ENCODE data around the gene KSR2.

The KSR2 gene

DNA sequence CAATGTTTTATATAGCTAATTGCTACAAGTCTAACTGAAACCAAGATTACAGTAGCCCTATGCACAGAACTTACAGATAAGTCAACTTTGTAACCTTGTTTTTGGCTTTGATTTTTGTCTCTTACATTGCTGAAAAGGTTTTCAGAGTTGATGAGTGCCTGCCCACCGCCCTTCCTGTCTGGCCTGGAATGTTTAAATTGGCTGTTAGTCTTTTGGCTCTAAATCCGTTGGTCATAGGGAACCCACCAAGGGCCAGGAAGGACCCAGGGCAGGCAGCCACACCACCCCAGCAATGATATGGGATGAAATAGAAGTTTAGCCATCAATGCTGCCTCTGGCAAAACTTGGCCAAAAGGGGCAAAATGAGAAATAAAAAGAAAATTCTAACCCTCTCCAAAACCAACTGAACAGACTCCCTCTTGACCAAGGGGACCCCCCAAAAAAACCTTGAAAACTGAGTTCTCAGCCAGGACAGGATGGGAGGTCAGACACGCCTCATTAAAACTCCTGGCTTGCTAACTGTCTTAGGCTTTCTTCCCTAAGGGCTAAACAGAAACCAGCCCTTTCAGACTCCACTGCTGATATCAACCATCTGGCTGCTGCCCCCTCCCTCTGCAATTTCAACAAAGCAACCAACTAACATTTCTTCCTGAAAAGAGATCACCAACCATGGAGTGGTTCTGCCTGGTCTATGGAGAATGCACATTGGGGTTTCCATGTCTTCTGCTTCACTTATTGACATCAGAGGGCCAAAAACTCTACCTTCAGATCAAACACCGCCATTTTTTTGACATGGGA is 365.3 kb downstream of the KSR2 start:
- DNase-seq, result no peak

DNA sequence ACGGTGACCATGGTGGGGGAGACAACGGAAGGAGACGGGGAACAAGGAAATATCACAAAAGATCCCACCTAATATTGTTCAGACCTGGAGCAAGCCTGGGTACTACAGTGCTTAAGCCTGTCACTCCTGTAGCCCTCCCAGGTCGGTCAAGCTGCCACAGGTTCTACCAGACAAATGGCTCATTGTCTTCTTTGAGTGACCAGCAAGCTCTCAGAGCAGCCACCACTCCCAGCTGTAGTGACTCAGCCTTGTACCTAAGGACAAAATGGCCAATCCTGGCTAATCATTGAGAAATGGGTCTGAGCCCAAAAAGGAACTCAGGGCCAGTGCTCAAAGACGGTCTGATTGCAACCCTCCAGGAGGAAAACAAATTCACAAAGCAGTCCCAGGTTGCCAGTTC is 368.9 kb downstream of the KSR2 start:
- no peak for DNase-seq

DNA sequence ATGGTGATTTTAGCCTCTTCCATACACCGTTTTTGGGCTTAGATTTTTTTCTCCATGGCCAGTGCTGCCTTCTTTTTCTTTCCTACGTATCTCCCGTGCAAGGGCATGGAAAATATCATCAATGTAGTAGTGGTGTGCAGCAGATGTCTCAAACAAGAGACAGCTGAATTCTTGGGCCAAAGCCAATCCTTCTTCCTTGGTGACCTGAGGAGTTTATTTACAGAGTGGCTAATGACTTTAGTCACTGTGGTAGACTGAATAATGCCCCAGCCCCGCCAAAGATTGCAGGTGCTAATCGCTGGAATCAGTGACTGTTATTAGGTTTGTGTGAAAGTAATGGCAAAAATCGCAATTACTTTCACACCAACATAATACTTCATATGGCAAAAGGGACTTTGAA is 371.8 kb downstream of the KSR2 start:
- no peak for DNase-seq

DNA sequence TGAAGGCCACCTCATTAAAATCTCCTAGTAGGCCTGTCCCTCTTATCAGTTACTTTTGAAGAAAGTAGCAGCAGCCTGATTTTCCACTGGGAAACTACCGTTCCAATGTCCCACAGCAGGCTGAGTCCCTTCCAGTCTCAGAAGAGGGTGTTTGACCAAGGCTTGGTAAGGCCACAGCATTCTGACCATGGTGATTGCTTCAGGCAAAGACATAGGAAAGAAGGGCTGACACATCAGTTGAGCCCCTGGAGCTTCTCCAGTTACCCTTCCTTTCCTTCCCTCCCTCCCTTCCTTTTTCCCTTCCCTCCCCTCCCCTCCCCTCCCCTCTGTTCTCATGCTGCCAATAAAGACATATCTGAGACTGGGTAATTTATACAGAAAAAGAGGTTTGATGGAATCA is 373.0 kb downstream of the KSR2 start:
- DNase-seq, result no peak

DNA sequence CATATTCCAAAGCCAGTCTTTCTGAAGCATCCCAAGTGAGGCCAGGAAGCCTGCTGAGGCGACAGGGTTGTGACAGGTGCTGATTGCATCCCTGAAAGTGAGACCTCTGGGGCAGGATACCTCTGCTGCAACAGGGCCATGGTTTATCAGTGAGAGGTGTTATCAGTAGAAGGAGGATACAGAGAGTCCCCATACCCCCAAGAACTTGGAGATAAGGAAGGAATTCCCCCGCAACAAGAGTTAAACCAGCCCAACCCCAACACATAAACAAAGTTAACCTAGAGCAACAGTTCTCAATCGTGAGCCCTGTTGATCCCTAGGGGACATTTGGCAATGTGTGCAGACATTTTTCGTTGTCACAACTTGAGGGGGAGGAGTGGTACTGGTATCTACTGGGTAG is 374.3 kb downstream of the KSR2 start:
- no peak for DNase-seq

DNA sequence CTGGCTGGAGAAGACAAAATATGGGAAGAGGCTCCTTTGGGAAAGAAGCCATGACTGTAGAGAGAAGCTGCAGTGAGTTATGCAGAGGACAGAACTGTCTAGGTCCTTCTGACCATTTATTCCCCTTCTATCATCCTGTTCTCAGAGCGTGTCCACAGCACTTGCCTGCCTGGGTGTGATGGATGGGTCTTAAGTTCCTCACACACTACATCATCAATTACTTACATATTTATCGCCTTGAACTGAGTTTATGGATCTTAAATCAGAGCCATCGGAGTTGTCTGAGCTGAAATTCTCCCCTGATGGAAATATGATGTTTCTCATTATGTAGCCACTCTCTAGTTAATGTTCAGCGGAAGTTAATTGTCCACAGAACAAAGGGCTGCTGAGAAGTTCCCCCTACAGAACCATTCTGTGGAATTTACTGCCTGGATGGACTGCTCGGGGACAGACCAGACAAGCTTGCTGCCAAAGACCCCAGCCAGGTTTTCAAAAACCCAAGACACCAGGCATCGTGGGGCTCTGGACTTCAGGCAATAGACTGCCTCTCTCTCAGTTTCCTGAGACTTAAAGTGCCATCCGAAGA is 374.9 kb downstream of the KSR2 start:
- no peak for DNase-seq

DNA sequence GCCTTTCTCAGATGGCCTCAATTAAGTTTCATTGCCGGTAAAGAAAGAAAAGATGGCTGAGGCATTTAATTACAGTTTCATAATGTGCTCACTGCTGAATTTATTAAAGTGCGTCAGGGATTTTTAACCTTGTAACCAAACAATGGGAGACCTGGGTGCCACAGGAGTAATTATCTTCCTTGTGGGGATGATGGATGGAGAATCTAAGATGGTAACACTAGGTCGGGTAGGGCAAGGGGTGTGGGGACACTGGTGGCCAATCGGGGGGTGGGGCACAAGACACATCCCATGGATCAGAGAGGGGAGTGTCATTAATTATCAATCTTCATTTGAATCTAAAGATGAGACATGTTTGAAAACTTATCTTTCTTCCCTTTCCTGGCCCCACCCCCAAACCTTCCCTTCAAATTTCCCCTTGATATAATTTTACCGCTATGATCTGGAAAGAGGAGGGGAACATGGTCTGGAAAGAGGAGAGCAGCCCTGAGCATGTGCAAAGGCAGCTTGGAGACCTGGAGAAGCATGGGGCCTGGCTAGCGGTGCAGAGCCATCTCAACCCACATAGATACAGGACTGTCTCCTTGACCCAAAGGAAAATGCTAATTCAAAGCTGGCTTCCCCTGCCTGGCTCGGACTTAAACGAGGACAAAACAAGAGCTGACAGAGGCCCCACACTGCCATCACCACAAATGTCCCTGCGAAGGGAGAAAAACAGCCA is 376.0 kb downstream of the KSR2 start:
- no peak for DNase-seq

DNA sequence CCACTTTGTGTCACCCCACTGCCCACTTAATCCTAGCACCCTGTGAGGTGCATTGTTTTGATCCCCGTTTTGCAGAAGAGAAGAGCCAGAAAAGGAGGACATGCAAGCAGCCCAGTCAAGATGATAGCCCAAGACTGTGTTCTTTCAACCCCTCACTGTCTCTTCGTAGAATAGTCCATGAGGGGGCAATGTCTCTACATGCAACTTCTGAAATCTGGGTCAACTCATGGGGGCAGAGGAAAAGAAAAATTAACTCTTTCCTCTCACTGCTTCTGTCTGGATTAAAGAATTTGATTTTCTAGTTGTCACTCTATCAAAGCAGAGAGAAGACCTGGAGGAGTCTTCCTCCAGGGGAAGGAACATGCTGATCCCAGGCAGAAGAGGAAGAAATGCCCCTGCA is 377.8 kb downstream of the KSR2 start:
- no peak for DNase-seq

DNA sequence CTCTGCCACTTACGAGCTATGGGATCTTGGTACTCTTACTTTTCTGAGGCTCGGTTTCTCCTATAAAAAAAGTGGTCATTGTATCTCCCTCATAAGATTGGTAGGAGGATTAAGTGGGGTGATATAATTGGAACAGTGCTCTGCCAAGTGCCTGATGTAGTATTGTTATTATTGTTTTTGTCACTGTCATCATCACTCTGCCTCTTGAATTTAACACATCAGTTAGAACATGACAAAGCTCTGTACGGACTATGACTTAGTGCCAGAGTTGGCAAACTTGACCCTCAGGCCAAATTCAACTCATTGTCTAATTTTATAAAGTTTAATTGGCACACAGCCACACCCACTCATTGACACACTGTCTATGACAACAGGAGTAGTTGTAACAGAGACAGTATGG is 378.4 kb downstream of the KSR2 start:
- no peak for DNase-seq

DNA sequence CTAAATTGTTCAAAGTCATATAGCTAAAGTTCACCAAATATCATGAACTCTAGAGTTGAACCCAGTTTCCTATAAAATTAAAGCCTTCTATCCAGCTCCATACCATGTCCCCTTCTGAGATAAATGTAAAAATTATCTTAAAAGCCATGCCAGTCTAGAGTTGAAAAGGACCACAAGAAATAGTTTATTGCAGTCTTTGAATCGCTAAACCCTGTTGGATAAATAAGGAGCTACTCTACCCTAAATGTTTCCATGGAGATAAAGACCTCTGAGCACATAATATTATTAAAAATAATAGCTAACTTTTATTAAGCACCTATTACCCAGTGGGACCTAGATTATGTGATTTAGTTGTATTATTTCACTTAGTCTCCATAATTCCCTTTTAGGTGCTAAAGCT is 379.8 kb downstream of the KSR2 start:
- no peak for DNase-seq

DNA sequence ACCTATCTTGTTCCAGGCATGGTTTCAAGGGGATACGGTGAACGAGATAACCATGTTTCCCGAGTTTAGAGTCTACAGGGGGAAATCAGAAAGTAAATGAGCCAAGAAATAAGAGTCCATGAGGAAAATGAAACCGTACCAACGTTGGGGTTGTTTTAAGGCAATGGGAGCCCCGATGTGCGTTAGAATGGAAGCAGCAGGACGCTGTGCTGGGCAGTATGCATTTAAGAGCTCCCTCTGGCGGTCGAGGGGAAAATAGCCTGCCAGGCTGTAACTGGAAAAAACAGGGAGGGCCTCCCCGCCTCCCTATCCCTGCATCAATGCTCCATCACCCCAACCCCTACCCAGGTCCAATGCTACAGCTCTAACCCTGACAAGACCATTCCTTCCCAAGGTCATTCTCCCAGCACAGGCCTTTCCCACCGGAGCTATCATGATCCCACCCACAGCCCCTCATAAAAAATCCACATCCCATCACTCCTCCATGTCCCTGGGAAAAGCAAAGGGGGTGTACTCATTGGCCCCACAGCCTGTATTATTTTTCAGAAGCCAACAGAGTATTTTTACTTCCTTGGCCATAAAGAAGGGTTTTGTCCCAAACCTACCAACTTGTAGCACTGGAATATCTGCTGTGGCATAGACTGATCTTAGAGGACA is 381.0 kb downstream of the KSR2 start:
- DNase-seq, result no peak

DNA sequence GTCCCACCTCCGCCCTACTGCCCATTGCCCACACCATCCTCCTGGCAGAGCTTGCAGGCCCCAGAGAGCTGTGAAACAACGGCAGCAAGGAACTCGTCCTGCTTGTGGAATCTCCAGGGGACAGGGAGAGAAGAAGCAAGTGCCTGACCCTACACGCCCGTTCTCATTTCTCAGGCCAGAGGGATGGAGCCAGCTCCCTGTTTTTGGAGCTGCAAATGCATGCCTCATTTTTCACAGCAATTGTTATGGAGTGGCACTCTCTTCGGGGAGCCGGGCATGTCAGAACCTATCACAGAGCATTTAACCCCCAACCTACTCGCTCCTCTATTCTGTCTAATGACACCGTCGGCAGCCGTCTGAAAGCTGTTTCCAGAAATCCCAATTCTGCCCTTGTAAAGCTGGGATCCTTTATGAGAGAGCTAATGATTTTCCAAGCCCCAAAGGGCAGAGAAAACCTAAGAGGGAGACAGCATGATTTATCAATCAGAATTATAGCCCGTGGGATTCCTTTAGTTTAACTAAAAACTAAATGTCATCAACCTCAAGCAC is 385.0 kb downstream of the KSR2 start:
- no peak for DNase-seq

DNA sequence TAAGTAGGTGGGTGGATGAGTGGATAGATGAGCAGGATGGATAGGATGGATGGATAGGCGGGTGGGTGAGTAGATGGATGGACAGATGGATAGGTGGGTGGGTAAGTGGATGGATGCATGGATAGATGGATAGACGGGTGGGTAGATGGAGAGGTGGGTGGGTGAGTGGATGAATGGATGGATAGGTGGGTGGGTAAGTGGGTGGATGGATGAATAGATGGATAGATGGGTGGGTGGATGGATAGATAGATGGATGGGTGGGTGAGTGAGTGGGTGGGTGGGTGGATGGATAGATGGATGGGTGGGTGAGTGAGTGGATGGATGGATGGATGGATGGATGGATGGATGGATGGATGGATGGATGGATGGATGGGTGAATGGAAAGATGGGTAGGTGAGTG is 385.7 kb downstream of the KSR2 start:
- DNase-seq, result no peak

DNA sequence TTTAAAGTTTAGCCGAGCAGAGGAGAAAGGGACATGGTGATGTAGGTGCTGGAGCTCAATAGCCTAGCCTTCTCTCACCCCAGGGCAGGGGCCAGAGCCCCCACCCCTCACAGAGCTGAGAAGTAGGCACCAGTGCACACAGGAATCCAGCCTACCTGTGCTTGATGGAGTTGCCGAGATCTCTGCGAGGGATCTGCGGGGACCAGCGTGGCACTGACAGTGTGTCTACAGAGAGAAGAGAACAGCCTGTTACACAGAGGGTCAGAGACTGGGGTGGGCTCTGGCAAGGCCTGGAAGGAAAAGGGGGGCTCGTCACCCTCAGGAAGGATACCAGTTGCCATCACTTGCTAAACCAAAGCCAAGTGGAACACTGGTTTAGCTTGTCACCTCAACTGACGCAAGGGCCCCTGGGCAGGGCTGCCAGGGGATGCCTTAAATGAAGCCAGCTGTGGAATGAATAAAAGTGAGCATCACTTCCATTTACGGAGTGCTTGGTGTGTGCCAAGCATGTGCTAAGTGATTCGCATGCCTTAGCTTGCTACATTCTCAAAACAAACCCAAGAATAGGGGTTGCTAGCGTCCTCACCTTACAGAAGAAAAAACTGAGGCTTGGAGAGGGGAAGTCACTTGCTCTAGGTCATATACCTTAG is 386.5 kb downstream of the KSR2 start:
- DNase-seq, result no peak

DNA sequence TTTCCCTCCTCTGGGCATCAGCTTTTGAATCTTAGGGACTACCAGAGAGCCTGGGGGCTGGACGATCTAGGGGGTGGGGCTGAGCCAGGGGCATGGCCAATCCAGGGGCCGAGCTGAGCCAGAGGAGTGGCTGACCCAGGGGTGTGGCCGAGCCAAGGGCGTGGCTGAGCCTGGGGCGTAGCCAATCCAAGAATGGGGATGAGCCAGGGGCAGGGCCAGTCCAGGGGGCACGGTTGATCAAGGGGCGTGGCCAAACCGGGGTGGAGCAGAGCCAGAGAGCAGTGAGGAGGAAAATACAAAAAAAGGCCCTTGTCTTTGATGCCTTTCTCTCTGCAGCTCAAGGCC is 388.1 kb downstream of the KSR2 start:
- no peak for DNase-seq

DNA sequence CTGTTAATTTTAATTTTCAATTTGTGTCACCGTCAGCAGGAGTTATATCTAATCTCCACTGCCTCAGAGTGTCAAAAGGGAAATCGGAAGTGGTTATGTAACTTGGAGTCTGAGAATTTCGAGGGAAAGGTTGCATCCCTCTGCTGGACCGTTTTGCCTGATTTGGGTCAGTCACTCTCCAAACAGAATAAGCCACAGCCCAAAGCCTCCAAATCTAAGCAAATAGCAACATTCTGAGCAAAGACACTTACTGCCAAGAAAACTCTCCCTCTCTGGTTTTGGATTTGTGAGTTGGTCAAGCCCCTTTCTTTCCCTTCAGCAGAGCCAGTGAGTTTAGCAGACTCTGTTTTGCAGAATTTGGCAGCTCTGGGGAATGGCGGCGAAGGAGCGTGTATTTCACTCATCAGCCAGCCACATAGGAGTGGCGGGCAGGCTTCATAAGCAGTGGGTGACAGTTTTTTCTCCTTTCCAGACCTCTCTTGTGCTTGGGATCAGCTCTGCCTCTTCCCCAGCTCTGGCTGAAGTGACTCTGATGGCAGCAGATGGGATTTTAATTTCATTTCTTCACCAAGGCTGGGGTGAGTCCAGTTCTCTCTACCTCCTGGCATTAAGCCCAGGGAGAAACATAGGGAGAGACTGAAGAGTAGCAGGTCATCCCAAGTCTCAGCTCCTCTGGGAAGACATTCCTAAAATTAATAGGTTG is 388.6 kb downstream of the KSR2 start:
- DNase-seq, result no peak

DNA sequence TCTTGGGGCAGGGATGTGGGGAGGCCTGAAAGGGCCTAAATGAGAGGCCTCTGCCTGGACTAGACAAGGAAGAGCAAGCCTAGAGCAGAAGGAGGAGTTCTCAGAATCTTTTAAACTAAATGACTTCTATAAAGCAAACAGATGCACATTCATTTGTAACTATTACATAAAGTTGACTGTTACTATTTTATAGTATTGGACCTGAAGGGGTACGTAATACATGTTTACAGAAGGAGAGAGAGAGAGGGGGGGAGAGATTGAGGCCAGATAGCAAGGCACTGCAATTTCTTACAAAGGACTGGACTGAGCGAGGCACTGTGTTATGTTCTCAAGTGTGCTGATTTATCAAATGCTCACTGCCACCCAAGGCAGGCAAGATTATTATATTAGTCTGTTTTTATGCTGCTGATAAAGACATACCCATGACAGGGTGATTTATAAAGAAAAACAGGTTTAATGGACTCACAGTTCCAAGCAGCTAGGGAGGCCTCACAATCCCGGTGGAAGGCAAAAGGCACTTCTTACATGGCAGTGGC is 391.6 kb downstream of the KSR2 start:
- DNase-seq, result no peak

DNA sequence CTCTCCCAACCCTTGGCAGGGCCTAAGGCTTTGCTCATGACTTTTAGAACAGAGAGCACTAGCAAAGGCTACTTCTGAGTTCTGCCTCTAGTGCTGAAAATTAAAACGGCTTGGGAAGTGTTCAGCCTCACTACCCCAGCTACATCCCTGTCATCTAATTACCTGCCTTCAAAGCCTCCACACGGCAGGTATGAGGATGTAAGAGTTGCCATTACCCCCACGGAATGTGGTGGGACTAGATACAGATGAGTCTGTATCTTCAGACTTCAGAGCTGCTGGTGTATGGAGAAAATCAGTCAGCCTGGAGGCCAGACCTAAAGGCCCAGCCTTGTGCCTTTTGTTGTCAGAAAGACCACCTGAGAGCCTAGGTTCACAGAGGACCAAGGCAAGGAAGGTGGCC is 392.7 kb downstream of the KSR2 start:
- DNase-seq, result no peak

DNA sequence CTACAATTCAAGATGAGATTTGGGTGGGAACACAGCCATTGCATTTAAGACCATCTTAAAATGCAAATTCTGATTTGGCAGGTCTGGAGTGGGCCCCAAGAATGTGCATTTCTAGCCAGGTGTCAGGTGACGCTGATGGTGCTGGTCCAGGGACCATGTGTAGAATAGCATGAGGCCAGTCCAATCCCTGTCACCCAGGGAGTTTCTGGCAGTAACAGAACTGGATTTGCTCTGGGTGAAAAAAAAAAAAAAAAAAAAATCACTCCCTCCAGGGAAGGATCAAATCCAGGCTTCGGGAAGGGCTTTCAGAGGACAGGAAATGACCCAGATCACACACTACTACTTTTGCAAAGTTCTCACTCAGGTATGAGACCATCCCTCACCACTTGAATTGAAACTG is 394.1 kb downstream of the KSR2 start:
- no peak for DNase-seq

DNA sequence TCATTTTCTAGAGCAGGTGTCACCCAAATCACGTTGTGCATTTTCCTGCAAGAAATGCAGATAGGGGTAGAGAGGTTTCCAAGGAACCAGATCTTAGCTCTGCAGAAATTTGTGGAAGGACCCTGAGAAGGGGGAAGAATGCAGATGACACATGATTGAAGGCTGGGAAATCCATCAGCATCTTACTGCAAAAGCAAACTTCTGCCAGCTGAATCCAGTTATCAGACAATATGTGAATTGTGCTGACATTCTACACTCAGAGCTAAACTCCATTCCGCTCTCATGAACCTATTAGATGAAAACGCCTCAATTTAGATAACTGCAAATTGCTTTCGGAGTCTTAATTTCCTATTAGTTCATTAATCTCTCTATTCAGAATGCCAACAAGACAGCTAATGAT is 396.0 kb downstream of the KSR2 start:
- DNase-seq, result no peak

DNA sequence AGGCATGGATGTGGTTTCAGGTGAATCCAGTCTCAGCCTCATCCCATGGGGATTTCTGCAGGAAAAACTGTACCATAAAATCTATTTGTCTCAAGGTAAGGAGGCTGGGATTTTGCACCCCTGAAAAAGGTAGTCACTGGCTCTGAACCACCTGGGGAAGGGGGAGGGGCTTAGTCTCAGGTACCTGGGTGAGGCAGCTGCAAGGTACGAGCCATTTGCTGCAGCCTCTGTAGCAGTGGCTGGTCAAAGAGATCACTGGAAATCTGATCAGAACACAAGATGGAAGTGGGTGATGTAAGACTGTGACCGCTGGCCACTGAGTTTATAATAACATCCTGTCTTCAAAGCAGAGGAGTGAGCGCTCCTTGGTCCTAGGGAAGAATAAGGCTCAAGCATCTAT is 397.5 kb downstream of the KSR2 start:
- no peak for DNase-seq

DNA sequence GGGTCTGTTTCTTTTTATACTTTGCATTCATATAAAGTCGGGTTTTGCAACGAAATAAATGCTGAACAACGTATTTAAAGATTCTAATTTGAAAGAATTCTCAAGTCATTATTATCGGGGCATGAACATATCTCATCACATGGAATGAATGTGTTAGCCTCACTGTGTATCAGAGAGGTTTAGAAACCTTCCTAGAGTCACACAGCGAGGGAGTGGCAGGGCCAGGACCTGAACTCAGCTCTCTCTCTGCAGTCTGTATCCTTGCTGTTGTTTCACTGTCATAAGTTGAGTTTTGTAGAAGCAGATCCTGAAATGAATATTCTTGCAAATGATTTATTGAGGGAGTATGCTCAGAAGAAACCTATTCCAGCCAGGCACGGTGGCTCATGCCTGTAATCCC is 398.2 kb downstream of the KSR2 start:
- DNase-seq, result no peak
